ENCODE results near the gene B4GAT1. TPM values are rescaled to one million over a fixed set of nuclear protein-coding genes. Genes with fewer than 3 reads are reported as not detected.

B4GAT1 gene
- 2.6 and 5.4 TPM in 2 replicates for total RNA-seq (2011; cell fraction: chromatin; rRNA removed; ENCODE audit: low replicate concordance)
- total RNA-seq (2011; cell fraction: nucleolus; rRNA removed): 9.3 and 11.3 TPM in 2 replicates
- 6.2 and 6.6 TPM in 2 replicates for total RNA-seq (2011; cell fraction: nucleoplasm; rRNA removed)
- total RNA-seq (2014; rRNA removed) (9.5 and 11.7 TPM in 2 replicates), total RNA-seq (2014; rRNA removed; fragmentation: Illumina TruSeq; extraction: Trizol) (3.7 TPM in 2 replicates), total RNA-seq (2015; rRNA removed; fragmentation: Illumina TruSeq; extraction: Trizol) (6.6 and 7.4 TPM in 2 replicates), total RNA-seq (2021) (8.6 and 8.7 TPM in 2 replicates), polyA plus RNA-seq (2011; rRNA removed) (3.4 and 4.6 TPM in 2 replicates), polyA plus RNA-seq (2014; fragmentation: Illumina TruSeq; extraction: Trizol) (3.8 and 5.6 TPM in 2 replicates), polyA plus RNA-seq (2014; fragmentation: Nextera tagmentation; extraction: Ambion mirVana) (1 to 10 TPM in 1 of 2 experiments, under 1 TPM in 1; 0.86 to 1.2 TPM), polyA plus RNA-seq (2014; rRNA removed) (5.7 and 6.8 TPM in 2 replicates), polyA minus RNA-seq (2011; rRNA and poly(A)+ RNA removed) (2.1 and 3.4 TPM in 2 replicates), Bru-seq, nascent RNA (percentile 58 among the genes with signal in this experiment), BruChase-seq, experiment 1, labeled RNA remaining after a 2-hour chase (percentile 55 among the genes with signal in this experiment), BruChase-seq, experiment 2, labeled RNA remaining after a 6-hour chase (percentile 60 among the genes with signal in this experiment)
- polyA plus RNA-seq (2011; cell fraction: cytosol; rRNA removed): 4.2 and 7.4 TPM in 2 replicates
- 3.3 and 3.4 TPM in 2 replicates for polyA plus RNA-seq (2011; cell fraction: nucleus; rRNA removed)
- polyA plus RNA-seq (2012): 11.4 and 15.9 TPM in 2 replicates
- polyA minus RNA-seq (2011; cell fraction: cytosol; rRNA and poly(A)+ RNA removed): 3.1 and 4.9 TPM in 2 replicates
- 1.5 and 2.1 TPM in 2 replicates for polyA minus RNA-seq (2011; cell fraction: nucleus; rRNA and poly(A)+ RNA removed)
- long read RNA-seq, experiment 1, transcript B4GAT1-201 (2 exons, 2,072 nt): major isoform, 26 of 27 reads
- long read RNA-seq, experiment 1, partial matches to known transcripts: 0 of 27 reads
- long read RNA-seq, experiment 1, other reads (novel, unspliced or antisense): 1 of 27 reads
- long read RNA-seq, experiment 2, transcript B4GAT1-201 (2 exons, 2,072 nt): major isoform, 7 of 9 reads
- long read RNA-seq, experiment 2, partial matches to known transcripts: 0 of 9 reads
- long read RNA-seq, experiment 2, other reads (novel, unspliced or antisense): 2 of 9 reads
- long read RNA-seq, experiment 3, partial matches to known transcripts: 0 of 1 reads
- long read RNA-seq, experiment 3, other reads (novel, unspliced or antisense): 0 of 1 reads

GRCh38 chr11:66347425-66348276, at the start of gene B4GAT1:
B4GAT1 (minus strand) TSS chr11:66347629; CDS start chr11:66347545, 84 bp downstream.
- CTCF ChIA-PET (ENCODE audit: low intra/inter-chr PET ratio): no interaction called here
- peaks cover 28 to 40% of the 10 kb centered on the region in 2 experiments for H3K4me1 ChIP-seq (replicated peaks in 1 of 2; ENCODE audit: control insufficient read depth in 2 of 2, insufficient read depth in 2 of 2, low read length in 2 of 2)
- WGBS (ENCODE audit: insufficient coverage, low coverage, missing lambda C conversion rate): under 1% methylated on average over 55 of the region's 101 CpGs
- TF ChIP-seq, protein P1, sequence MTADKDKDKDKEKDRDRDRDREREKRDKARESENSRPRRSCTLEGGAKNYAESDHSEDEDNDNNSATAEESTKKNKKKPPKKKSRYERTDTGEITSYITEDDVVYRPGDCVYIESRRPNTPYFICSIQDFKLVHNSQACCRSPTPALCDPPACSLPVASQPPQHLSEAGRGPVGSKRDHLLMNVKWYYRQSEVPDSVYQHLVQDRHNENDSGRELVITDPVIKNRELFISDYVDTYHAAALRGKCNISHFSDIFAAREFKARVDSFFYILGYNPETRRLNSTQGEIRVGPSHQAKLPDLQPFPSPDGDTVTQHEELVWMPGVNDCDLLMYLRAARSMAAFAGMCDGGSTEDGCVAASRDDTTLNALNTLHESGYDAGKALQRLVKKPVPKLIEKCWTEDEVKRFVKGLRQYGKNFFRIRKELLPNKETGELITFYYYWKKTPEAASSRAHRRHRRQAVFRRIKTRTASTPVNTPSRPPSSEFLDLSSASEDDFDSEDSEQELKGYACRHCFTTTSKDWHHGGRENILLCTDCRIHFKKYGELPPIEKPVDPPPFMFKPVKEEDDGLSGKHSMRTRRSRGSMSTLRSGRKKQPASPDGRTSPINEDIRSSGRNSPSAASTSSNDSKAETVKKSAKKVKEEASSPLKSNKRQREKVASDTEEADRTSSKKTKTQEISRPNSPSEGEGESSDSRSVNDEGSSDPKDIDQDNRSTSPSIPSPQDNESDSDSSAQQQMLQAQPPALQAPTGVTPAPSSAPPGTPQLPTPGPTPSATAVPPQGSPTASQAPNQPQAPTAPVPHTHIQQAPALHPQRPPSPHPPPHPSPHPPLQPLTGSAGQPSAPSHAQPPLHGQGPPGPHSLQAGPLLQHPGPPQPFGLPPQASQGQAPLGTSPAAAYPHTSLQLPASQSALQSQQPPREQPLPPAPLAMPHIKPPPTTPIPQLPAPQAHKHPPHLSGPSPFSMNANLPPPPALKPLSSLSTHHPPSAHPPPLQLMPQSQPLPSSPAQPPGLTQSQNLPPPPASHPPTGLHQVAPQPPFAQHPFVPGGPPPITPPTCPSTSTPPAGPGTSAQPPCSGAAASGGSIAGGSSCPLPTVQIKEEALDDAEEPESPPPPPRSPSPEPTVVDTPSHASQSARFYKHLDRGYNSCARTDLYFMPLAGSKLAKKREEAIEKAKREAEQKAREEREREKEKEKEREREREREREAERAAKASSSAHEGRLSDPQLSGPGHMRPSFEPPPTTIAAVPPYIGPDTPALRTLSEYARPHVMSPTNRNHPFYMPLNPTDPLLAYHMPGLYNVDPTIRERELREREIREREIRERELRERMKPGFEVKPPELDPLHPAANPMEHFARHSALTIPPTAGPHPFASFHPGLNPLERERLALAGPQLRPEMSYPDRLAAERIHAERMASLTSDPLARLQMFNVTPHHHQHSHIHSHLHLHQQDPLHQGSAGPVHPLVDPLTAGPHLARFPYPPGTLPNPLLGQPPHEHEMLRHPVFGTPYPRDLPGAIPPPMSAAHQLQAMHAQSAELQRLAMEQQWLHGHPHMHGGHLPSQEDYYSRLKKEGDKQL (CRISPR knock-in tag; IDR thresholded peaks at IDR 0.05; ENCODE audit: borderline replicate concordance): no peak
- no peak for TF ChIP-seq NCOA2 (IDR thresholded peaks at IDR 0.05; ENCODE audit: partially characterized antibody in 2 of 2)
- TF ChIP-seq ZFP30 (CRISPR knock-in tag; IDR thresholded peaks at IDR 0.05; ENCODE audit: borderline replicate concordance): no peak
- peak; percentile 81 for TF ChIP-seq L3MBTL2 (IDR thresholded peaks at IDR 0.05)
- TF ChIP-seq, protein P2, sequence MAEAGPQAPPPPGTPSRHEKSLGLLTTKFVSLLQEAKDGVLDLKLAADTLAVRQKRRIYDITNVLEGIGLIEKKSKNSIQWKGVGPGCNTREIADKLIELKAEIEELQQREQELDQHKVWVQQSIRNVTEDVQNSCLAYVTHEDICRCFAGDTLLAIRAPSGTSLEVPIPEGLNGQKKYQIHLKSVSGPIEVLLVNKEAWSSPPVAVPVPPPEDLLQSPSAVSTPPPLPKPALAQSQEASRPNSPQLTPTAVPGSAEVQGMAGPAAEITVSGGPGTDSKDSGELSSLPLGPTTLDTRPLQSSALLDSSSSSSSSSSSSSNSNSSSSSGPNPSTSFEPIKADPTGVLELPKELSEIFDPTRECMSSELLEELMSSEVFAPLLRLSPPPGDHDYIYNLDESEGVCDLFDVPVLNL (CRISPR knock-in tag; IDR thresholded peaks at IDR 0.05; ENCODE audit: low read depth): no peak
- no peak for TF ChIP-seq NR2C1 (IDR thresholded peaks at IDR 0.05)
- TF ChIP-seq NR2C1 (tag; IDR thresholded peaks at IDR 0.05): peak; percentile 20; the same call in 1 of the 2 replicates
- TF ChIP-seq PPARD (CRISPR knock-in tag; IDR thresholded peaks at IDR 0.05): no peak
- no peak for TF ChIP-seq EZH2 (IDR thresholded peaks at IDR 0.05; ENCODE audit: borderline replicate concordance, low read depth, low read length)

More at GRCh38 chr11:66347425-66348276, at the start of gene B4GAT1:
- BruUV-seq (replicated peaks): no TSS peak
- H3K9me3 ChIP-seq (replicated peaks; ENCODE audit: control insufficient read depth, insufficient read depth, low read depth, low read length): no peaks in the 10 kb centered on the region
- H3K4me2 ChIP-seq (ENCODE audit: insufficient read depth, low read length): peak within 1 kb of the TSS; percentile 98
- DNase-seq (ENCODE audit: extremely low read depth in 1 of 4, low spot score in 3 of 4) (peak; percentile 82 to 90 (median 90)), ATAC-seq (peak; percentile 76), FAIRE-seq (peak; percentile 79)
- H3K9me1 ChIP-seq (ENCODE audit: control insufficient read depth, insufficient read depth, low read length): no peaks in the 10 kb centered on the region
- peaks cover 10% of the 10 kb centered on the region; the same call in 1 of the 3 replicates for H3K36me3 ChIP-seq (ENCODE audit: control insufficient read depth, insufficient read depth, low read length)
- peak within 1 kb of the TSS; percentile 76 for H3K27ac ChIP-seq (ENCODE audit: extremely low read depth, low read depth, low read length)
- no peaks in the 10 kb centered on the region for H4K20me1 ChIP-seq (replicated peaks; ENCODE audit: control insufficient read depth, insufficient read depth, low read length)
- POLR2A ChIA-PET: interaction anchor here (0.6 to 2.0 kb wide), 9 partner anchors 10 to 523 kb away, joined by 3 to 12 read pairs (median 4); partner anchors contain the start of genes RIN1 and YIF1A
- peak within 1 kb of the TSS; percentile 67 for H3K4me3 ChIP-seq
- H3K79me2 ChIP-seq (ENCODE audit: control insufficient read depth, insufficient read depth, low read length): peaks cover 23% of the 10 kb centered on the region
- H3K27me3 ChIP-seq (ENCODE audit: control insufficient read depth in 2 of 2, insufficient read depth in 2 of 2, low read length in 2 of 2): no peaks in the 10 kb centered on the region
- peak within 1 kb of the TSS; percentile 97 for H2AFZ ChIP-seq (ENCODE audit: low read depth, low read length)
- in situ Hi-C loops (cut with MboI): no loop called here
- intact Hi-C loops (cut with micrococcal nuclease): loop anchor here (1.0 kb wide), 1 partner anchor 24 kb away; the partner anchor contains the start of gene SLC29A2
- peak within 1 kb of the TSS; percentile 70 to 99 for H3K9ac ChIP-seq (ENCODE audit: insufficient read depth in 1 of 2, low read depth in 2 of 2, low read length in 2 of 2)
